ENCODE data around the gene MACROD2.

MACROD2 gene

GRCh38 chr20:15596220-15596890, 1601.0 kb downstream of the MACROD2 start:
- no peak for DNase-seq (ENCODE audit: low read depth)
- in situ Hi-C loops (cut with HindIII; ENCODE audit: low sequenced_read_pairs), result no loop called here
- H3K4me3 ChIP-seq (ENCODE audit: low read depth, low read length), result no peak overlapping the region
- TF ChIP-seq CTCF (IDR thresholded peaks at IDR 0.05; ENCODE audit: low read depth, low read length, missing control alignments), result no peak

DNA sequence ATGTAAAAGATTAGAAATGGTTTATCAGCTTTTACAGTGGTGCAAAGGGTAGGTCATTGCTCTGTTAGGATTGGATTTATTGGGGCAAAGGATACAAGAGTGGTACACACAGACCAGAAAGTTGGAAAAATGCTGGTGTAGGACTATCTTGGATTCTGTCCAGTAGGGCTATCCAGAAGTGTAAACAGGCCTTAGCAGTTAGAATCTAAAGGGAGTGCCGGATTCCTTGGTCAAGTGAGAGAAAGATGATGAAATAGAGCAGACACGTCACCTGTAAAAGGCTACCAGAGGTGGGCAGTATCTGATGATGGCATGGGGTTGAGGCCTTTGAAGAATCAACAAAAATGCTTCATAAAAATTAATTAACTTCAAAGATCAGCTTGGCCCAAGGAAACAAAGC, 1602.0 kb downstream of the MACROD2 start:
- in situ Hi-C loops (cut with HindIII; ENCODE audit: low sequenced_read_pairs), result no loop called here
- no peak for TF ChIP-seq CTCF (IDR thresholded peaks at IDR 0.05; ENCODE audit: low read depth, low read length, missing control alignments)
- DNase-seq (ENCODE audit: low read depth), result no peak

DNA sequence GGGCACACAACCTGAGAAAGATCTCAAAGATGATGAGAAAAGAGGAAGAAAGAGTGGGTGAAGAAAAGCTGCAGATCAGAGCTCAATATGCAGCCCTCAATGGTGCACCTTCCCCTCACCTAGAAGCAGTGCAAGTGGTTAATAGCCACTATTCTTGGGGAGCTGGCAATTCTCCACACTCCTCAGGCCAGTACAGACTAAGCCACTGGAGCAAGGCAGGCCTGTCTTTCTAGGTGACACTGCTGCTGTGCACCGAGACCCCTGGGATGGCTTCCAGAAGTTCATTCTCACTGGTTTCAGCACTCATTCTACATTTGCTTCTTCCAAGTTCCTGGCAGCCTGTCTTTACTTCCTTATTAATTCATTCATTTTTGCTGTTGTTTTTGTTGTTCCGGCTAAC, 1604.6 kb downstream of the MACROD2 start:
- in situ Hi-C loops (cut with HindIII; ENCODE audit: low sequenced_read_pairs), result no loop called here
- no peak overlapping the region for H3K4me3 ChIP-seq (ENCODE audit: low read depth, low read length)
- no peak for DNase-seq (ENCODE audit: low read depth)
- no peak for TF ChIP-seq CTCF (IDR thresholded peaks at IDR 0.05; ENCODE audit: low read depth, low read length, missing control alignments)

More for the DNA sequence above, 1602.0 kb downstream of the MACROD2 start:
- no peak overlapping the region for H3K4me3 ChIP-seq (ENCODE audit: low read depth, low read length)

DNA sequence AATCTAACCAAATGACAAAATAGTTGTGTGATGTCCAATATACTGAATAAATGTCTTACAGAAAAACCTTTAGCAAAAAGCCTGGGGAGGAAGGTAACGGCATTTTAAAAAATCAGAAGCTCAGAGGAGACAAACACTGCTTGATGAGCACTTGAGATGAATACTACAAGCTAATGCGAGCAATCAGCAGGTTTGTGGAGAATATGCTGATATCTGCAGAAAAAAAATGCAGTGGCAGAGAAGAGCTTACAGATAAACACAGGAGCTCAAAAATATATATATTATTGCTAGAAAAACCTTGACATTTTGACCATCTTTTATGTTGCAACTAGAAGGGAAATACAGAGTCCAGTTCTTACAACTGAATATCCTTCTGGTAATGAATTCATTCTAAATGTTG, 1605.2 kb downstream of the MACROD2 start:
- TF ChIP-seq CTCF (IDR thresholded peaks at IDR 0.05; ENCODE audit: low read depth, low read length, missing control alignments), result no peak
- DNase-seq (ENCODE audit: low read depth), result no peak
- in situ Hi-C loops (cut with HindIII; ENCODE audit: low sequenced_read_pairs), result no loop called here
- H3K4me3 ChIP-seq (ENCODE audit: low read depth, low read length), result no peak overlapping the region

- no peak for TF ChIP-seq CTCF (IDR thresholded peaks at IDR 0.05; ENCODE audit: low read depth, low read length, missing control alignments)
- H3K4me3 ChIP-seq (ENCODE audit: low read depth, low read length), result no peak overlapping the region
- in situ Hi-C loops (cut with HindIII; ENCODE audit: low sequenced_read_pairs), result no loop called here
- DNase-seq (ENCODE audit: low read depth), result no peak
Measured at GRCh38 chr20:15603506-15603905, 1608.2 kb downstream of the MACROD2 start.

DNA sequence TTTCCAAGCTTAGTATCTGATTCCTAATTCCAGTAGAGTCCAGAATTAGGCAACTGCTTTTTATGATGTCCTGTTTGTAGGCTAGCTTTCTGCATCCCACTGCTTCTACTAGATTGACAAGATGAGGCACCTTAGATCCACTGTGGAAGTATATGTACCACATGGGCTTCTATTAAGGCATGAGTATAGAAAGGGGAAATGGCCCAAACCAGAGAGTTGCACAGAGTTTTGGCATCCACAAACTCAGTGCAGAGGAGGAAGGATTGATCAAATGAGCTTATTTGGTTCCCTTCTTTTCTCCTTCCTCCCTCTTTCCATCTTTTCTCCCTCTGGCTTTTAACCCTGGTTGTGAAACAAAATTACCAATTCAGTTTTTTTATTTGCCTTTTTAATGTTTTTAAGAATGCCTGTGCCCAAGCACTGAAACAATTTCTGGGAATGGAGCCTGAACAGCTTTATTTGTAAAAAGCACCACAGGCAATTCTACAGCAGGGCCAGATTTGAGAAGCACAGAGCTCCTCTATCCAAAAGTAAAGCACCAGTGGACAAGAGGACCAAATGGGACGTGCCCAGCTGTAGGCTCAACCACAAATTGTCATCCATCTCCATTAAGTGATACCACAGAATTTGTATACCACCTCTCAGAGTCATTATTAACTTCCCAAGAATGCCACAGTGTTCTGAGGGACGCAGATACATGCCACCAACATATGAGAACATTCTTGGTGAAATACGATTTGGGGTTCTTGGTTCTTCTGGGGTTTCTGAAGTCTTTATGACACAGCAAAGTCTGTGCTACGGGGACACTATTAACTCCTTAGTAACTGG, 1608.9 kb downstream of the MACROD2 start:
- in situ Hi-C loops (cut with HindIII; ENCODE audit: low sequenced_read_pairs), result no loop called here
- no peak for DNase-seq (ENCODE audit: low read depth)
- TF ChIP-seq CTCF (IDR thresholded peaks at IDR 0.05; ENCODE audit: low read depth, low read length, missing control alignments), result no peak
- H3K4me3 ChIP-seq (ENCODE audit: low read depth, low read length), result no peak overlapping the region

Measured in astrocyte of the cerebellum (primary cell).